ENCODE measurements around the gene FRMPD2. TPM values are rescaled to one million over a fixed set of nuclear protein-coding genes. Genes with fewer than 3 reads are reported as not detected.

FRMPD2 gene
- polyA plus RNA-seq, 1 of the 3 experiments (the other 2 are of a cell fraction) = 0.02 TPM

- Histone ChIP-seq H3F3A (replicated peaks; ENCODE audit: insufficient read depth) (no peaks in the 10 kb centered on the region), H3K79me2 (ENCODE audit: insufficient read depth) (no peaks in the 10 kb centered on the region), H3K27me3 (ENCODE audit: insufficient read depth) (no peaks in the 10 kb centered on the region; the same call in 1 of the 2 replicates), H2AFZ (ENCODE audit: low read depth) (no peak overlapping the region), H3K9ac (no peak overlapping the region), H3K4me2 (no peak overlapping the region), H3K9me3 (no peaks in the 10 kb centered on the region), H4K20me1 (ENCODE audit: insufficient read depth) (no peaks in the 10 kb centered on the region), H3K36me3 (replicated peaks in 1 of 2; ENCODE audit: control insufficient read depth in 1 of 2, insufficient read depth in 2 of 2, low read length in 1 of 2) (no peaks in the 10 kb centered on the region), H3K4me1 (ENCODE audit: control insufficient read depth in 1 of 2, insufficient read depth in 2 of 2, low read depth in 1 of 2, low read length in 1 of 2) (no peaks in the 10 kb centered on the region), H3K4me3 (ENCODE audit: low read depth in 2 of 2, low read length in 1 of 2) (no peak overlapping the region), H3K9me2 (no peaks in the 10 kb centered on the region), H3K27ac (ENCODE audit: low read depth in 2 of 2, low read length in 1 of 2) (no peak overlapping the region)
- no peak for TF ChIP-seq GABPA (IDR thresholded peaks at IDR 0.05; ENCODE audit: low read depth)
- TF ChIP-seq GATA2 (CRISPR knock-in tag; IDR thresholded peaks at IDR 0.05) = no peak
- TF ChIP-seq FOXJ3 (CRISPR knock-in tag; IDR thresholded peaks at IDR 0.05) = no peak
- no peak for TF ChIP-seq POLR2AphosphoS5 (IDR thresholded peaks at IDR 0.05; ENCODE audit: low read depth, low read length)
- TF ChIP-seq NRF1 (IDR thresholded peaks at IDR 0.05; ENCODE audit: low read depth, low read length) = no peak
- ChIA-PET CTCF (interaction anchor here (0.7 to 1.1 kb wide), 2 partner anchors 11 to 18 kb away, joined by 3 read pairs; no protein-coding TSS in a partner anchor), POLR2A (no interaction called here)
- WGBS (ENCODE audit: low lambda C conversion rate) = 3% methylated on average over 2 of the region's 2 CpGs
- DNase-seq = no peak
These were observed 4.7 kb upstream of the FRMPD2 start for GRCh38 chr10:48279081-48279751.

GRCh38 chr10:48277093-48277492 is 2.6 kb upstream of the FRMPD2 start:
- Histone ChIP-seq H3K9ac (no peak overlapping the region), H3K9me2 (no peaks in the 10 kb centered on the region), H3K27ac (ENCODE audit: low read depth in 2 of 2, low read length in 1 of 2) (no peak overlapping the region), H3K4me2 (no peak overlapping the region), H3F3A (replicated peaks; ENCODE audit: insufficient read depth) (no peaks in the 10 kb centered on the region), H3K9me3 (no peaks in the 10 kb centered on the region), H4K20me1 (ENCODE audit: insufficient read depth) (no peaks in the 10 kb centered on the region), H3K4me1 (ENCODE audit: control insufficient read depth in 1 of 2, insufficient read depth in 2 of 2, low read depth in 1 of 2, low read length in 1 of 2) (no peaks in the 10 kb centered on the region), H3K79me2 (ENCODE audit: insufficient read depth) (no peaks in the 10 kb centered on the region), H3K36me3 (replicated peaks in 1 of 2; ENCODE audit: control insufficient read depth in 1 of 2, insufficient read depth in 2 of 2, low read length in 1 of 2) (no peaks in the 10 kb centered on the region), H3K4me3 (ENCODE audit: low read depth in 2 of 2, low read length in 1 of 2) (no peak overlapping the region), H3K27me3 (ENCODE audit: insufficient read depth) (no peaks in the 10 kb centered on the region; the same call in 1 of the 2 replicates), H2AFZ (ENCODE audit: low read depth) (no peak overlapping the region)
- POLR2A ChIA-PET = no interaction called here
- WGBS (ENCODE audit: low lambda C conversion rate) = 65% methylated on average over 1 of the region's 1 CpG
- DNase-seq = no peak
- CTCF ChIA-PET = interaction anchor here (0.6 kb wide), 1 partner anchor 63 kb away, joined by 3 read pairs; no protein-coding TSS in a partner anchor
- TF ChIP-seq TCF12 (IDR thresholded peaks at IDR 0.05) (no peak), NRF1 (IDR thresholded peaks at IDR 0.05; ENCODE audit: low read depth, low read length) (no peak), NFIC (IDR thresholded peaks at IDR 0.05; ENCODE audit: borderline replicate concordance) (no peak), EP300 (IDR thresholded peaks at IDR 0.05; ENCODE audit: borderline replicate concordance in 1 of 2, low read depth in 1 of 2, low read length in 1 of 2) (no peak), ZBTB33 (IDR thresholded peaks at IDR 0.05; ENCODE audit: borderline replicate concordance, low read depth) (no peak), FOSL2 (IDR thresholded peaks at IDR 0.05; ENCODE audit: borderline replicate concordance, low read depth) (no peak), RAD21 (IDR thresholded peaks at IDR 0.05; ENCODE audit: low read length) (no peak), GATA2 (CRISPR knock-in tag; IDR thresholded peaks at IDR 0.05) (no peak), USF2 (IDR thresholded peaks at IDR 0.05; ENCODE audit: borderline replicate concordance, low read depth, low read length) (no peak), EZH2phosphoT487 (IDR thresholded peaks at IDR 0.05; ENCODE audit: borderline replicate concordance, low read depth) (no peak), FOXM1 (IDR thresholded peaks at IDR 0.05; ENCODE audit: low read depth) (no peak), MXI1 (IDR thresholded peaks at IDR 0.05; ENCODE audit: low read depth, low read length) (no peak), RFX5 (IDR thresholded peaks at IDR 0.05; ENCODE audit: low read length) (no peak), JUND (IDR thresholded peaks at IDR 0.05) (no peak)
- TF ChIP-seq, protein P1, sequence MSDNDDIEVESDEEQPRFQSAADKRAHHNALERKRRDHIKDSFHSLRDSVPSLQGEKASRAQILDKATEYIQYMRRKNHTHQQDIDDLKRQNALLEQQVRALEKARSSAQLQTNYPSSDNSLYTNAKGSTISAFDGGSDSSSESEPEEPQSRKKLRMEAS (IDR thresholded peaks at IDR 0.05; ENCODE audit: low read depth) = no peak
- TF ChIP-seq, protein P2, sequence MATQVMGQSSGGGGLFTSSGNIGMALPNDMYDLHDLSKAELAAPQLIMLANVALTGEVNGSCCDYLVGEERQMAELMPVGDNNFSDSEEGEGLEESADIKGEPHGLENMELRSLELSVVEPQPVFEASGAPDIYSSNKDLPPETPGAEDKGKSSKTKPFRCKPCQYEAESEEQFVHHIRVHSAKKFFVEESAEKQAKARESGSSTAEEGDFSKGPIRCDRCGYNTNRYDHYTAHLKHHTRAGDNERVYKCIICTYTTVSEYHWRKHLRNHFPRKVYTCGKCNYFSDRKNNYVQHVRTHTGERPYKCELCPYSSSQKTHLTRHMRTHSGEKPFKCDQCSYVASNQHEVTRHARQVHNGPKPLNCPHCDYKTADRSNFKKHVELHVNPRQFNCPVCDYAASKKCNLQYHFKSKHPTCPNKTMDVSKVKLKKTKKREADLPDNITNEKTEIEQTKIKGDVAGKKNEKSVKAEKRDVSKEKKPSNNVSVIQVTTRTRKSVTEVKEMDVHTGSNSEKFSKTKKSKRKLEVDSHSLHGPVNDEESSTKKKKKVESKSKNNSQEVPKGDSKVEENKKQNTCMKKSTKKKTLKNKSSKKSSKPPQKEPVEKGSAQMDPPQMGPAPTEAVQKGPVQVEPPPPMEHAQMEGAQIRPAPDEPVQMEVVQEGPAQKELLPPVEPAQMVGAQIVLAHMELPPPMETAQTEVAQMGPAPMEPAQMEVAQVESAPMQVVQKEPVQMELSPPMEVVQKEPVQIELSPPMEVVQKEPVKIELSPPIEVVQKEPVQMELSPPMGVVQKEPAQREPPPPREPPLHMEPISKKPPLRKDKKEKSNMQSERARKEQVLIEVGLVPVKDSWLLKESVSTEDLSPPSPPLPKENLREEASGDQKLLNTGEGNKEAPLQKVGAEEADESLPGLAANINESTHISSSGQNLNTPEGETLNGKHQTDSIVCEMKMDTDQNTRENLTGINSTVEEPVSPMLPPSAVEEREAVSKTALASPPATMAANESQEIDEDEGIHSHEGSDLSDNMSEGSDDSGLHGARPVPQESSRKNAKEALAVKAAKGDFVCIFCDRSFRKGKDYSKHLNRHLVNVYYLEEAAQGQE (IDR thresholded peaks at IDR 0.05; ENCODE audit: low read depth, low read length) = no peak
- TF ChIP-seq, protein P3, sequence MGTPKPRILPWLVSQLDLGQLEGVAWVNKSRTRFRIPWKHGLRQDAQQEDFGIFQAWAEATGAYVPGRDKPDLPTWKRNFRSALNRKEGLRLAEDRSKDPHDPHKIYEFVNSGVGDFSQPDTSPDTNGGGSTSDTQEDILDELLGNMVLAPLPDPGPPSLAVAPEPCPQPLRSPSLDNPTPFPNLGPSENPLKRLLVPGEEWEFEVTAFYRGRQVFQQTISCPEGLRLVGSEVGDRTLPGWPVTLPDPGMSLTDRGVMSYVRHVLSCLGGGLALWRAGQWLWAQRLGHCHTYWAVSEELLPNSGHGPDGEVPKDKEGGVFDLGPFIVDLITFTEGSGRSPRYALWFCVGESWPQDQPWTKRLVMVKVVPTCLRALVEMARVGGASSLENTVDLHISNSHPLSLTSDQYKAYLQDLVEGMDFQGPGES (IDR thresholded peaks at IDR 0.05; ENCODE audit: low read depth, low read length) = no peak
